Midbrain (tissue), 1 donor: ENCODE measurements around the gene HPSE2.
"Not testable (repeated sequence)": the region's sequence is repeated elsewhere in the genome, so short reads cannot be mapped to it uniquely, and the experiment has no call there.

Experiments
- DNase-seq: peaks from one replicate; lab custom pipeline; 2025; lab: John Stamatoyannopoulos, UW

HPSE2 gene

GRCh38 chr10:99235658-99236626 lies at the start of gene HPSE2:
Gene HPSE2 (minus strand): TSS chr10:99235852.
- no peak for DNase-seq

GRCh38 chr10:99280472-99280871 lies 44.8 kb upstream of the HPSE2 start:
- DNase-seq, result no peak

GRCh38 chr10:99279626-99280111 lies 44.0 kb upstream of the HPSE2 start:
- no peak for DNase-seq

GRCh38 chr10:99276848-99277486 lies 41.3 kb upstream of the HPSE2 start:
- DNase-seq, result no peak

GRCh38 chr10:99266383-99266782 lies 30.7 kb upstream of the HPSE2 start:
- DNase-seq, result no peak

GRCh38 chr10:99248824-99249223 lies 13.2 kb upstream of the HPSE2 start:
- no peak for DNase-seq

- not testable (repeated sequence) for DNase-seq
These were observed 12.2 kb upstream of the HPSE2 start for GRCh38 chr10:99247893-99248292.

- no peak for DNase-seq
These were observed 1.1 kb upstream of the HPSE2 start for GRCh38 chr10:99236627-99237309.

GRCh38 chr10:99234791-99235657 lies 628 bp downstream of the HPSE2 start:
- no peak for DNase-seq

- DNase-seq, result peak; percentile 52
These were observed 1.4 kb downstream of the HPSE2 start for GRCh38 chr10:99234041-99234790.

- no peak for DNase-seq
These were observed 2.0 kb downstream of the HPSE2 start for GRCh38 chr10:99233689-99234037.

- DNase-seq, result no peak
These were observed 2.5 kb downstream of the HPSE2 start for GRCh38 chr10:99233000-99233688.

- DNase-seq, result no peak
These were observed 3.2 kb downstream of the HPSE2 start for GRCh38 chr10:99232360-99232999.

GRCh38 chr10:99224766-99225165 lies 10.9 kb downstream of the HPSE2 start:
- DNase-seq, result no peak

GRCh38 chr10:99207340-99207739 lies 28.3 kb downstream of the HPSE2 start:
- DNase-seq, result no peak

- no peak for DNase-seq
These were observed 32.3 kb downstream of the HPSE2 start for GRCh38 chr10:99203310-99203709.

GRCh38 chr10:99172950-99173349 lies 62.7 kb downstream of the HPSE2 start:
- DNase-seq, result no peak

GRCh38 chr10:99172128-99172738 lies 63.4 kb downstream of the HPSE2 start:
- DNase-seq, result peak; percentile 27

- DNase-seq, result no peak
These were observed 65.5 kb downstream of the HPSE2 start for GRCh38 chr10:99170116-99170675.
